Endothelial cell of umbilical vein (primary cell): Measurements from ENCODE around the gene RHOG. TPM values are rescaled to one million over a fixed set of nuclear protein-coding genes. Genes with fewer than 3 reads are reported as not detected.

Experiments used
- BruUV-seq: library from RNA; stranded (reverse); fragments of 400-500 nt; replicated peaks from 2 replicates; lab custom pipeline; 2021; lab: Mats Ljungman, UMichigan
- CTCF ChIA-PET: fragments of 300-600, 350-600 bp; sonication (Branson Sonifier 250); formaldehyde crosslinking; loops from one replicate; lab custom pipeline; 2021; ENCODE audit warnings: antibody characterized with exemption, inconsistent platforms; lab: Charles Lee
- POLR2A ChIA-PET: fragments of 300-600, 350-600 bp; sonication (Branson Sonifier 250); formaldehyde crosslinking; loops from one replicate; lab custom pipeline; 2021; ENCODE audit warnings: antibody characterized with exemption, inconsistent platforms; lab: Charles Lee
- DNase-seq: peaks from one replicate; pipeline ENCODE4 v3.0.0-alpha.2; 2011; ENCODE audit warnings: low read depth, low spot score
- FAIRE-seq: peaks from 2 replicates; lab custom pipeline; 2011; peaks lifted over from hg19 to GRCh38; lab: Jason Lieb, UNC
- H2AFZ ChIP-seq: 2 replicates; pipeline ENCODE4 v1.6.0; 2012; ENCODE audit warnings: low read depth, low read length, control low read depth, inconsistent platforms
- H3K27ac ChIP-seq: 2 replicates; pipeline ENCODE4 v1.5.1; 2011; ENCODE audit warnings: low read depth, mild to moderate bottlenecking, control low read depth, low read length, moderate library complexity; ENCODE audit not compliant: insufficient read depth
- H3K27me3 ChIP-seq, 2 experiments: 2 replicates each; pipeline versions ENCODE4 v1.6.0 to v1.6.1; 2011; ENCODE audit warnings: low read length in 2 of 2, mixed read lengths in 1 of 2; ENCODE audit not compliant: control insufficient read depth in 2 of 2, insufficient read depth in 2 of 2
- H3K36me3 ChIP-seq, 2 experiments: 2 replicates in 1 of 2; 3 replicates in 1 of 2; pipeline ENCODE4 v1.5.1; 2011; ENCODE audit warnings: low read length in 2 of 2, mild to moderate bottlenecking in 1 of 2, moderate library complexity in 1 of 2; ENCODE audit not compliant: control insufficient read depth in 2 of 2, insufficient read depth in 2 of 2; ENCODE audit errors: extremely low read depth in 1 of 2
- H3K4me1 ChIP-seq: 3 replicates; pipeline ENCODE4 v1.5.1; 2011; ENCODE audit warnings: mild to moderate bottlenecking, low read length; ENCODE audit not compliant: control insufficient read depth, insufficient read depth; ENCODE audit errors: extremely low read depth
- H3K4me2 ChIP-seq: 2 replicates; pipeline ENCODE4 v1.6.1; 2011; ENCODE audit warnings: low read length, control low read depth, mixed read lengths; ENCODE audit not compliant: insufficient read depth
- H3K4me3 ChIP-seq, 3 experiments: fragments of 200-600 bp in 1 of 3; sonication (generic), shearing (Covaris generic) in 1 of 3; replicated peaks in 1 of 3; 2 replicates each; pipeline ENCODE4 v1.5.1; 2011 to 2016; ENCODE audit warnings: control low read depth in 3 of 3, low read length in 3 of 3, mild to moderate bottlenecking in 2 of 3, inconsistent platforms in 1 of 3, low read depth in 1 of 3, moderate library complexity in 1 of 3; ENCODE audit not compliant: insufficient read depth in 1 of 3
- H3K79me2 ChIP-seq: 2 replicates; pipeline ENCODE4 v1.6.0; 2012; ENCODE audit warnings: low read length, inconsistent platforms; ENCODE audit not compliant: control insufficient read depth, insufficient read depth
- H3K9ac ChIP-seq: replicated peaks from 2 replicates; pipeline ENCODE3; 2011; ENCODE audit warnings: low read length, control low read depth; ENCODE audit not compliant: insufficient read depth; ENCODE audit errors: extremely low read depth
- H3K9me1 ChIP-seq: replicated peaks from 3 replicates; pipeline ENCODE4 v1.6.0; 2011; ENCODE audit warnings: mild to moderate bottlenecking, low read length; ENCODE audit not compliant: control insufficient read depth, insufficient read depth; ENCODE audit errors: extremely low read depth
- H3K9me3 ChIP-seq: replicated peaks from 2 replicates; pipeline ENCODE4 v1.5.1; 2012; ENCODE audit warnings: low read length, inconsistent platforms; ENCODE audit not compliant: control insufficient read depth, insufficient read depth
- H4K20me1 ChIP-seq: replicated peaks from 2 replicates; pipeline ENCODE3; 2011; ENCODE audit warnings: mild to moderate bottlenecking, low read length; ENCODE audit not compliant: control insufficient read depth, insufficient read depth; ENCODE audit errors: extremely low read depth
- CTCF ChIP-seq, 2 donors: IDR thresholded peaks; 1 replicate in 1 of 2; 2 replicates in 1 of 2; pipeline ENCODE4 v1.5.1; 2011; ENCODE audit warnings: low read length in 2 of 2, mild to moderate bottlenecking in 2 of 2, moderate library complexity in 2 of 2, control low read depth in 1 of 2, inconsistent platforms in 1 of 2, low read depth in 1 of 2; ENCODE audit not compliant: insufficient read depth in 1 of 2; ENCODE audit errors: extremely low read depth in 1 of 2
- EZH2 ChIP-seq: IDR thresholded peaks from 2 replicates; pipeline ENCODE4 v1.6.1; 2012; ENCODE audit warnings: borderline replicate concordance, low read depth, mild to moderate bottlenecking, moderate library complexity, low read length, inconsistent platforms; ENCODE audit not compliant: severe bottlenecking
- FOS ChIP-seq: IDR thresholded peaks from 2 replicates; pipeline ENCODE4 v1.6.1; 2011; ENCODE audit warnings: mild to moderate bottlenecking, low read length, moderate library complexity, borderline replicate concordance; ENCODE audit not compliant: insufficient read depth
- GATA2 ChIP-seq: IDR thresholded peaks from 2 replicates; pipeline ENCODE4 v1.7.0; 2011; ENCODE audit warnings: low read depth, mild to moderate bottlenecking, moderate library complexity, mixed read lengths, low read length; ENCODE audit not compliant: insufficient read length, insufficient read depth
- JUN ChIP-seq: IDR thresholded peaks from 2 replicates; pipeline ENCODE4 v1.6.1; 2011; ENCODE audit warnings: borderline replicate concordance, low read depth; ENCODE audit not compliant: insufficient read length, insufficient read depth
- MYC ChIP-seq: IDR thresholded peaks from one replicate; pipeline ENCODE4 v1.6.1; 2011; ENCODE audit warnings: mild to moderate bottlenecking, low read depth, low read length
- POLR2A ChIP-seq: IDR thresholded peaks from 2 replicates; pipeline ENCODE4 v1.6.1; 2012; ENCODE audit warnings: low read depth, mild to moderate bottlenecking, control low read depth, low read length
- POLR2AphosphoS5 ChIP-seq: IDR thresholded peaks from 2 replicates; pipeline ENCODE4 v1.6.1; 2012; ENCODE audit warnings: low read depth, mild to moderate bottlenecking, control low read depth, low read length, moderate library complexity; ENCODE audit not compliant: insufficient read depth
- dilution Hi-C: fragments of 300-500 bp; cut with MboI; formaldehyde crosslinking; loops from one replicate; pipeline ENCODE4 v1.15.0; 2019; ENCODE audit warnings: low sequenced_read_pairs; ENCODE audit not compliant: extremely low pct_ligation_motif_present
- intact Hi-C: fragments of 100-400 bp; cut with micrococcal nuclease; formaldehyde crosslinking; loops from one replicate; pipeline ENCODE4 v1.10.0; 2022
- polyA plus RNA-seq, 4 experiments: library from polyadenylated mRNA; depleted of rRNA in 3 of 4; stranded (reverse) in 3 of 4; unstranded in 1 of 4; fragments of >200 nt; gene quantifications; 2 replicates each; pipeline versions ENCODE4 v1.2.1 to v1.2.3, GENCODE V29; 2011 to 2012; ENCODE audit warnings: missing spikeins in 1 of 4
- total RNA-seq: library from RNA; stranded (reverse); gene quantifications from 2 replicates; pipeline ENCODE4 v1.2.3, GENCODE V29; 2021
- TF ChIP-seq, protein P1 (sequence below): IDR thresholded peaks from 2 replicates; pipeline ENCODE4 v1.6.1; 2011; ENCODE audit not compliant: insufficient read depth, insufficient read length

RHOG gene
- total and polyA plus RNA-seq, 2 donors (not counting 3 experiments of a cell fraction or from before 2014, with no cell fraction given) = 69.0 to 119 TPM

GRCh38 chr11:3803726-3804495 lies 36.8 kb downstream of the RHOG start:
- Histone ChIP-seq H3K9me3 (no peaks in the 10 kb centered on the region), H3K9ac (no peak overlapping the region), H3K4me1 (peaks cover 10% of the 10 kb centered on the region), H3K27me3 (no peaks in the 10 kb centered on the region), H3K27ac (no peak overlapping the region), H3K79me2 (no peaks in the 10 kb centered on the region), H3K4me3 (no peak overlapping the region), H2AFZ (no peak overlapping the region), H4K20me1 (no peaks in the 10 kb centered on the region), H3K36me3 (no peaks in the 10 kb centered on the region), H3K4me2 (no peak overlapping the region), H3K9me1 (no peaks in the 10 kb centered on the region)
- no peak for FAIRE-seq
- TF ChIP-seq FOS (peak; percentile 7), POLR2A (no peak)
- CTCF ChIA-PET = interaction anchor here (0.7 kb wide), 1 partner anchor 38 kb away, joined by 3 read pairs; no protein-coding TSS in a partner anchor
- dilution Hi-C loops = no loop called here
- POLR2A ChIA-PET = interaction anchor here (0.6 kb wide), 1 partner anchor 41 kb away, joined by 3 read pairs; no protein-coding TSS in a partner anchor
- no peak for DNase-seq
- intact Hi-C loops = no loop called here
- BruUV-seq = no TSS peak

- no peak overlapping the region for H3K27ac ChIP-seq
- no peaks in the 10 kb centered on the region for H3K9me1 ChIP-seq
- no peak for TF ChIP-seq POLR2A
- TF ChIP-seq JUN = no peak
- no peak for TF ChIP-seq FOS
- TF ChIP-seq, protein P1, sequence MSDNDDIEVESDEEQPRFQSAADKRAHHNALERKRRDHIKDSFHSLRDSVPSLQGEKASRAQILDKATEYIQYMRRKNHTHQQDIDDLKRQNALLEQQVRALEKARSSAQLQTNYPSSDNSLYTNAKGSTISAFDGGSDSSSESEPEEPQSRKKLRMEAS = no peak
- no peak for TF ChIP-seq GATA2
- TF ChIP-seq MYC = no peak
- TF ChIP-seq CTCF (IDR thresholded peaks at IDR 0.05; ENCODE audit: extremely low read depth in 1 of 2, insufficient read depth in 1 of 2, low read depth in 1 of 2, low read length in 2 of 2) = no peak
- no peak for TF ChIP-seq EZH2
- TF ChIP-seq POLR2AphosphoS5 = no peak
- H3K9ac ChIP-seq = no peak overlapping the region
- peaks cover under 1% of the 10 kb centered on the region for H3K79me2 ChIP-seq
- no peak overlapping the region for H3K4me3 ChIP-seq
- peaks cover 6% of the 10 kb centered on the region for H3K4me1 ChIP-seq
- intact Hi-C loops (no loop called here), dilution Hi-C loops (no loop called here)
- no TSS peak for BruUV-seq
- H3K4me2 ChIP-seq = no peak overlapping the region
- no peaks in the 10 kb centered on the region for H3K27me3 ChIP-seq
- no peak overlapping the region for H2AFZ ChIP-seq
- H4K20me1 ChIP-seq = no peaks in the 10 kb centered on the region
- DNase-seq (no peak), FAIRE-seq (no peak)
- POLR2A ChIA-PET = no interaction called here
- CTCF ChIA-PET = no interaction called here
- H3K9me3 ChIP-seq = no peaks in the 10 kb centered on the region
- no peaks in the 10 kb centered on the region for H3K36me3 ChIP-seq
Measured at GRCh38 chr11:3802011-3802790, 38.6 kb downstream of the RHOG start.
